Kidney tubule cell (primary cell): ENCODE measurements around the gene NBPF12.
A peak's percentile ranks its signal among the peaks of the same experiment; 100 is the strongest.
"Not testable (repeated sequence)": the region's sequence is repeated elsewhere in the genome, so short reads cannot be mapped to it uniquely, and the experiment has no call there.

ENCODE experiments used
- DNase-seq: peaks from one replicate; pipeline ENCODE4 v3.0.0-alpha.2; 2018; ENCODE audit warnings: low spot score

NBPF12 gene, protein sequence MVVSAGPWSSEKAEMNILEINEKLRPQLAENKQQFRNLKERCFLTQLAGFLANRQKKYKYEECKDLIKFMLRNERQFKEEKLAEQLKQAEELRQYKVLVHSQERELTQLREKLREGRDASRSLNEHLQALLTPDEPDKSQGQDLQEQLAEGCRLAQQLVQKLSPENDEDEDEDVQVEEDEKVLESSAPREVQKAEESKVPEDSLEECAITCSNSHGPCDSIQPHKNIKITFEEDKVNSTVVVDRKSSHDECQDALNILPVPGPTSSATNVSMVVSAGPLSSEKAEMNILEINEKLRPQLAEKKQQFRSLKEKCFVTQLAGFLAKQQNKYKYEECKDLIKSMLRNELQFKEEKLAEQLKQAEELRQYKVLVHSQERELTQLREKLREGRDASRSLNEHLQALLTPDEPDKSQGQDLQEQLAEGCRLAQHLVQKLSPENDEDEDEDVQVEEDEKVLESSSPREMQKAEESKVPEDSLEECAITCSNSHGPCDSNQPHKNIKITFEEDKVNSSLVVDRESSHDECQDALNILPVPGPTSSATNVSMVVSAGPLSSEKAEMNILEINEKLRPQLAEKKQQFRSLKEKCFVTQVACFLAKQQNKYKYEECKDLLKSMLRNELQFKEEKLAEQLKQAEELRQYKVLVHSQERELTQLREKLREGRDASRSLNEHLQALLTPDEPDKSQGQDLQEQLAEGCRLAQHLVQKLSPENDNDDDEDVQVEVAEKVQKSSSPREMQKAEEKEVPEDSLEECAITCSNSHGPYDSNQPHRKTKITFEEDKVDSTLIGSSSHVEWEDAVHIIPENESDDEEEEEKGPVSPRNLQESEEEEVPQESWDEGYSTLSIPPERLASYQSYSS (N-terminal part only)

DNA sequence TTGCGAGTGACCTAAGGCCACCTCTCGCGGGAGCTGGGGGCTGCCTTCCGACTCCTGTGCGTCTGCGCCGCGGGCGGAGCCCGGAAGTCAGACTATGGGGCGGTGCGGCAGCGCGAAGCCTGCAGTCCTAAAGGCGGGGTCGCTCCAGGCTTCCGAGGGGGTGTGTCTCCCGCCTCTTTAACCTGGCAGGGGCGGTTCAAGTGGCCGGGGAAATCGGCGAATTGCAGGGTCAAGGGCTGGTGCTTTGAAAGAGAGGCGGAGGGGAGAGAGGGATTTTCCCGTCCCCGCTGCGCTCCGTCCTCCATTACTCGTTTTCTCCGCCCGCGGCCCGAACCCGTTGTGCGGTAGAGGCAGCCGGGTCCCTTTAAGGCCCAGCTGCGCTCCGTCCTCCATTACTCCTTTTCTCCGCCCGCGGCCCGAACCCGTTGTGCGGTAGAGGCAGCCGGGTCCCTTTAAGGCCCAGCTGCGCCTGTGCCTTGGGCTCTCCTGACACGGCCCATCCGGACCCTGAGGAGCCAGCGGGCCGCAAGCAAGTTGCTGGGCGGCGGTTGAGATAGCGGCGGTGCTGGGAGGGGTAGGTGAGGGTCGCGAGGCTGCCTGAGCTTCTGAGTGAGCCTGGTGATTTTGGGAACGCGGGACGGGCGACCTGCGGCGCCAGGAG, at the start of gene NBPF12:
Gene NBPF12, plus strand, starts transcription at position 83 of the 661 bp plus-strand sequence. CDS start 21,820 bp downstream, outside the sequence.
- peak; percentile 86 for DNase-seq

- not testable (repeated sequence) for DNase-seq
These were observed 46.8 kb upstream of the NBPF12 start for GRCh38 chr1:146891355-146891754.

DNA sequence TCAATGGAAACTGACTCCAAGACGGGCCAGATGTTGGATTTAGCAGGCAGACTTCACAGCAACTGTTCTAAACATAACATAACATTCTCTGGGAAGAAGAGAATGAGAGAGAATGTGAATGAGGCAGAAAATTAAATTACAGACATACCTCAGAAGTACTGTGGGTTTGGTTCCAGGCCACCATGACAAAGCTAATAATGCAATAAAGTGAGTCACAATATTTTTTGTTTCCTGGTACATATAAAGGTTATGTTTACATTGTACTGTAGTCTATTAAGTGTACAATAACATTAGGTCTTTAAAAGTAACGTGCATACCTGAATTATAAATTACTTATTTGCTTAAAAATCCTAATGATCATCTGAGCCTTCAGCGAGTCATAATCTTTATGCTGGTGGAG, 45.8 kb upstream of the NBPF12 start:
- not testable (repeated sequence) for DNase-seq

DNA sequence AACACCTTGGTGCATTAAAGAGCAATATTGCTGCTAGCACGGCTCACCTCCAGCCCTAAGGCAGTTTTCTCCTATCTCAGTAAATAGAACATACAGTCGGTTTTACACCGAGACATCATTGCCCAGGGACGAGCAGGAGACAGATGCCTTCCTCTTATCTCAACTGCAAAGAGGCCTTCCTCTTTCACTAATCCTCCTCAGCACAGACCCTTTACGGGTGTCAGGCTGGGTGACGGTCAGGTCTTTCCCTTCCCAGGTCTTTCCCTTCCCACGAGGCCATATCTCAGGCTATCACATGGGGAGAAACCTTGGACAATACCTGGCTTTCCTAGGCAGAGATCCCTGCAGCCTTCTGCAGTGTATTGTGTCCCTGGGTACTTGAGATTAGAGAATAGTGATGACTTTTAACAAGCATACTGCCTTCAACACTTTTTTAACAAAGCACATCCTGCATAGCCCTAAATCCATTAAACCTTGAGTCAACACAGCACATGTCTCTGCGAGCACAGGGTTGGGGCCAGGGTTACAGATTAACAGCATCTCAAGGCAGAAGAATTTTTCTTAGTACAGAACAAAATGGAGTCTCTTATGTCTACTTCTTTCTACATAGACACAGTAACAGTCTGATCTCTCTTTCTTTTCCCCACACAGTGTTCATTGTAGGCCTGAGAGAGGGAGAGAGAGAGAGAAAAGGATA, 30.4 kb upstream of the NBPF12 start:
- DNase-seq, result not testable (repeated sequence)

- DNase-seq, result peak; percentile 72
These were observed 25.1 kb upstream of the NBPF12 start for GRCh38 chr1:146912975-146913374.

GRCh38 chr1:146920811-146921210, 17.3 kb upstream of the NBPF12 start:
- DNase-seq, result not testable (repeated sequence)

DNA sequence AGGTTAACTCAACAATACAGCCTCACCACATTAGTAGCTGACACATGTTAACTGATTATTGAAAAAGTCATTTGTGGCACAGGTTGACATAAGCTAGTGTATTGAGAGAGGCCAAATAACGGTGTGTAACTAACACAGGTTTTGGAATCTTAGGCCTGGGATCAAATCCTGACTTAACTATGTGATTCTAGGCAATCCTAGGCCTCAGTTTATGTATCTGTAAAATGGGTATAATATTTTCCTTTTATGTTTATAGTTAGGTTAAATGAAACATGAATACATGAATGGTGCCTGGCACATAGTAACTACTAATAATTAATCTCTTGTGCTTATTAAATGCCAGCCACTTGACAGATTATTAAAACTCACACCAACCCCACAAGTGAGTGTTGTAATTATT, 15.5 kb upstream of the NBPF12 start:
- not testable (repeated sequence) for DNase-seq

- DNase-seq, result not testable (repeated sequence)
These were observed 14.0 kb upstream of the NBPF12 start for GRCh38 chr1:146924106-146924505.

DNA sequence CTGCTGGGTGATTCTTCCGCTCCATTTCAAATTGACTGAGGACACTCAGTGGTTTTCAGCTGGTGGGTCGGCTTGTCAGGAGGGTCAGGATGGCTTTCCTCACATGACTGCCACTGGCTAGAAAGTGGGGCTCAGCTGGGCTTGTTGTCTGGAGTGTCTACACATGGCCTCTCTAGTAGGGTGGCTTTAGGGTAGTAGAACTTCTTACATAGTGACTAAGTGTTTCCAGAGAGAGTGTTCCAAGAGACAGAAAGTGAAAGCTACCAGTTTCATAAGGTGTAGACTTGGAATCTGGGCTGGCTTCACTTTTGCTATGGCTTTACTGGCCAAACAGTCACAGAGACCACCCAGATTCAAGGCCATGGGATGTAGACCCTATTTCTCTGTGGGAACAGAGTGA, 11.7 kb upstream of the NBPF12 start:
- not testable (repeated sequence) for DNase-seq

DNA sequence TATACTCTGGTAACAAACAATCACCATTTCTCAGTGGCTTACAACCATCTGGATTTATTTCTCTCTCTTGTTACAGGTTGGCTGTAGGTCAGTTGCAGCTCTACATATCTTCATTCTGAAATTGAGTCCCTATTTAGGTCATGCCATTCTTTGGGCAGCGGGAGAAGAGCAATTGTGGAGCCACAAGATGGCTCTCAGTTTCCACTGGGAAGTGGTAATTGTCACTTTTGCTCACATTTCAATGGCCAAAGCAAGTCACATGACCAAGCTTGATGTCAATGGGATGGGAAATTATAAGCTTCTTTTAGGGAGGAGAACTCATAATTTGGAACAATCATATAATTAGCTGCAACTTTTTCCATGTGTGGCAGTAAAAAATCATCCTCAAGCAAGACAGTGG, 7.9 kb upstream of the NBPF12 start:
- DNase-seq, result not testable (repeated sequence)

- DNase-seq, result not testable (repeated sequence)
These were observed 3.5 kb upstream of the NBPF12 start for GRCh38 chr1:146934390-146935223.

- DNase-seq, result not testable (repeated sequence)
These were observed 662 bp upstream of the NBPF12 start for GRCh38 chr1:146937462-146937861.

DNA sequence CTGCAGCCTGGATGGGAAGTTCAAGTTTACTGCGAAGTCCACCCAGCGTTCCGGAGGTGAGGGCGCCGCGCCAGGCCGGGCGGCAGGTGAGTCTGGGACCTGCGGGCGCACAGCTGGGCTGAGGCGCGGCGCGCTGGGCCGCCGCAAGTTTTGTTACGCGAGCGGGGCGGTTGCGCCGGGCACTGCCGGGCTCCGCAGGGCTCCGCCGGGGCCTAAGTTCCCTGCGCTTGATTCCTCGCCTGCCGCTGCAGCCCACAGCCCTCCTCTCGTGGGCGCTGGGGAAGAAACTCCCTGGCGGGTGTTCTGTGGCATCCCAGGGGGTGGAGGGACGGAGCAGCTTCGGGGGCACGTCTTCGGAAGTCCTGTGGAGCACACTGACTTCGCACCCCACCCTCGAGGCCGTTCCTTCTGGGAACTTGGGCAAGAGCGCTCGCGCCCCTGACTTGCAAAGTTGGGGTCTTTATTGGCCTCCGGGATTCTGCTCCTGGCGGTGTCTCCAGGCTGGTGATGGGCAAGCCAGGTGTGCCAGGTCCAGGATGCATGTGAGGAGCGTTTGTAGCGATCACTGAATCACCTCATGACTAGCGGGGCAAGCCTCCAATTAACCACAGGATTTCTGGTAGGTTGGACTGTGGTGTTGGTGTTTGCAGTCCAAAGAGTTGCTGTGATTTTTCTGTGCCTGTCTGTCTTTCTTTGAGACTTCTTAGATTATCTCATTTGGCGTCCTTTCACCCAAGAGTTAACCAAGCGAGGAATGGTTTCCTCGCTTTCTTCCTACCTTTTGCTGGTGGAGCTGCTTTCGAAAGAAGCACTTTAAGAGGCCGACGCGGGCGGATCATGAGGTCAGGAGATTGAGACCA, 1.0 kb downstream of the NBPF12 start:
- DNase-seq, result peak; percentile 66

- DNase-seq, result not testable (repeated sequence)
These were observed 2.2 kb downstream of the NBPF12 start for GRCh38 chr1:146940293-146940692.

- DNase-seq, result not testable (repeated sequence)
These were observed 5.3 kb downstream of the NBPF12 start for GRCh38 chr1:146943342-146943886.

DNA sequence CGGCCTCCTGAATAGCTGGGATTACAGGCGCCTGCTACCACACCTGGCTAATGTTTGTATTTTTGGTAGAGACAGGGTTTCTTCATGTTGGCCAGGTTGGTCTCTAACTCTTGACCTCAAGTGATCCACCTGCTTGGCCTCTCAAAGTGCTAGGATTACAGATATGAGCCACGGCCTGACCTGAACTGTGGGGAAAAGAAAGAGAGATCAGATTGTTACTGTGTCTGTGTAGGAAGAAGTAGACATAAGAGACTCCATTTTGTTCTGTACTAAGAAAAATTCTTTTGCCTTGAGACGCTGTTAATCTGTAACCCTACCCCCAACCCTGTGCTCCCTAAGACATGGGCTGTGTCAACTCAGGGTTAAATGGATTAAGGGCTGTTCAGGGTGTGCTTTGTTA, 10.0 kb downstream of the NBPF12 start:
- DNase-seq, result not testable (repeated sequence)

DNA sequence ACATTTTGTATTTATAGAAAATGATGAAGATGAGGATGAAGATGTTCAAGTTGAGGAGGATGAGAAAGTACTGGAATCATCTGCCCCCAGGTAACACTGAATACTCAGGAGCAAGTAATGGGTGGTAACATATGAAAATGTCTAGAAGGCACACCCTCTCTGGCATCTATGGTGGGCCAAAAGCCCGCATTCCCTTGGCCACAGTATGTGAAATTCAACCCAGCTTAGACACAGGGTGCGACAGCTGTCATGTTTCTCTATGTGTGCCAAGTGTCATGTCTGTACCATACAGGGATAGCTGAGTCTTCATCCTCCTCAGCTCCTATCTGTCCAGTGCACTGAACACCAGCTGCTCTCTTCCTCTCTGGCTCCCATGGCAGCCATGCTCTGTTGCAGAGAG, 26.2 kb downstream of the NBPF12 start:
- DNase-seq, result not testable (repeated sequence)

DNA sequence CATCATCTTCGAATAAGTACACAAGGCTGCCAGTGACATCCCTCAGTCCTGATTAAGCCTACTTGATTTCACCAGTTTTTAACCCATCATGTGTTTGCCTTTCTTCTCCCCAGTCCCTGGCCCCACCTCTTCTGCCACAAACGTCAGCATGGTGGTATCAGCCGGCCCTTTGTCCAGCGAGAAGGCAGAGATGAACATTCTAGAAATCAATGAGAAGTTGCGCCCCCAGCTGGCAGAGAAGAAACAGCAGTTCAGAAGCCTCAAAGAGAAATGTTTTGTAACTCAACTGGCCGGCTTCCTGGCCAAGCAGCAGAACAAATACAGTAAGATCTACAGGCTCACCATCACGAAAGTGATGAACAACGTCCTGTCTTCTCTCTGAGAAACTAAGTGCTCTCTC, 28.2 kb downstream of the NBPF12 start:
- DNase-seq, result not testable (repeated sequence)

GRCh38 chr1:146970656-146971055, 32.5 kb downstream of the NBPF12 start:
- not testable (repeated sequence) for DNase-seq
